ENCODE data around the gene COX6A1. TPM values are rescaled to one million over a fixed set of nuclear protein-coding genes. Genes with fewer than 3 reads are reported as not detected.
"Not testable (repeated sequence)": the region's sequence is repeated elsewhere in the genome, so short reads cannot be mapped to it uniquely, and the experiment has no call there.

COX6A1 gene
- total RNA-seq, 1 donor from 2014 or later, result 287 TPM

GRCh38 chr12:120466560-120467315 lies 28.8 kb downstream of the COX6A1 start:
- intact Hi-C loops (cut with micrococcal nuclease), result loop anchor here (5.0 kb wide), 1 partner anchor 221 kb away; the partner anchor contains the start of gene MLEC

- intact Hi-C loops (cut with micrococcal nuclease), result loop anchor here (5.0 kb wide), 1 partner anchor 220 kb away; the partner anchor contains the start of gene MLEC
These were observed 29.5 kb downstream of the COX6A1 start for GRCh38 chr12:120467439-120467838.

- intact Hi-C loops (cut with micrococcal nuclease), result loop anchor here (2.0 to 5.0 kb wide), 2 partner anchors 14 to 219 kb away; partner anchors contain the start of gene MLEC
These were observed 30.5 kb downstream of the COX6A1 start for GRCh38 chr12:120468325-120468820.

- intact Hi-C loops (cut with micrococcal nuclease), result loop anchor here (1.0 to 5.0 kb wide), 7 partner anchors 14 to 218 kb away; partner anchors contain the start of genes COQ5, COX6A1 and MLEC
These were observed 31.0 kb downstream of the COX6A1 start for GRCh38 chr12:120468821-120469449.

- intact Hi-C loops (cut with micrococcal nuclease), result loop anchor here (1.0 to 5.0 kb wide), 7 partner anchors 15 to 218 kb away; partner anchors contain the start of genes COQ5, COX6A1 and MLEC
These were observed 31.7 kb downstream of the COX6A1 start, which contains the start of gene SRSF9 for GRCh38 chr12:120469450-120470149. Gene SRSF9, minus strand, starts transcription at chr12:120469748. Its CDS starts 139 bp downstream, at chr12:120469609.

- intact Hi-C loops (cut with micrococcal nuclease), result no loop called here
These were observed 32.4 kb downstream of the COX6A1 start for GRCh38 chr12:120470150-120470784.

- intact Hi-C loops (cut with micrococcal nuclease), result no loop called here
These were observed 34.6 kb downstream of the COX6A1 start for GRCh38 chr12:120472521-120472920.

- intact Hi-C loops (cut with micrococcal nuclease), result no loop called here
These were observed 36.1 kb downstream of the COX6A1 start for GRCh38 chr12:120473807-120474615.

- intact Hi-C loops (cut with micrococcal nuclease), result no loop called here
These were observed 36.7 kb downstream of the COX6A1 start for GRCh38 chr12:120474616-120474960.

GRCh38 chr12:120475643-120476042 lies 37.7 kb downstream of the COX6A1 start:
- intact Hi-C loops (cut with micrococcal nuclease), result no loop called here

- intact Hi-C loops (cut with micrococcal nuclease), result no loop called here
These were observed 41.5 kb downstream of the COX6A1 start for GRCh38 chr12:120479458-120479857.

GRCh38 chr12:120480211-120480610 lies 42.3 kb downstream of the COX6A1 start:
- intact Hi-C loops (cut with micrococcal nuclease), result no loop called here

GRCh38 chr12:120481022-120481767 lies 43.3 kb downstream of the COX6A1 start:
- intact Hi-C loops (cut with micrococcal nuclease), result no loop called here

GRCh38 chr12:120483621-120484020 lies 45.7 kb downstream of the COX6A1 start:
- intact Hi-C loops (cut with micrococcal nuclease), result no loop called here

GRCh38 chr12:120485961-120486881 lies 48.3 kb downstream of the COX6A1 start:
- intact Hi-C loops (cut with micrococcal nuclease), result no loop called here

GRCh38 chr12:120487552-120487951 lies 49.6 kb downstream of the COX6A1 start:
- intact Hi-C loops (cut with micrococcal nuclease), result not testable (repeated sequence)

- intact Hi-C loops (cut with micrococcal nuclease), result no loop called here
These were observed 50.2 kb downstream of the COX6A1 start for GRCh38 chr12:120488057-120488640.

GRCh38 chr12:120489018-120489417 lies 51.1 kb downstream of the COX6A1 start:
- intact Hi-C loops (cut with micrococcal nuclease), result no loop called here
